GM18517 (cell line): ENCODE results near the gene BRF1.

ENCODE experiments used
- ATAC-seq: cut with Tn5 transposase; IDR thresholded peaks from one replicate; pipeline ENCODE4 v1.9.1; 2021; ENCODE audit warnings: mild to moderate bottlenecking, moderate library complexity; ENCODE audit not compliant: unreplicated experiment

The BRF1 gene

GRCh38 chr14:105180592-105181548 lies 119.9 kb downstream of the BRF1 start, which contains the start of gene NUDT14:
Gene NUDT14, minus strand, starts transcription at chr14:105181312. Its CDS starts 103 bp downstream, at chr14:105181209.
- ATAC-seq = no peak

- ATAC-seq = no peak
These were observed 121.6 kb downstream of the BRF1 start for GRCh38 chr14:105179191-105179590.

- no peak for ATAC-seq
These were observed 122.0 kb downstream of the BRF1 start for GRCh38 chr14:105178868-105179140.

DNA sequence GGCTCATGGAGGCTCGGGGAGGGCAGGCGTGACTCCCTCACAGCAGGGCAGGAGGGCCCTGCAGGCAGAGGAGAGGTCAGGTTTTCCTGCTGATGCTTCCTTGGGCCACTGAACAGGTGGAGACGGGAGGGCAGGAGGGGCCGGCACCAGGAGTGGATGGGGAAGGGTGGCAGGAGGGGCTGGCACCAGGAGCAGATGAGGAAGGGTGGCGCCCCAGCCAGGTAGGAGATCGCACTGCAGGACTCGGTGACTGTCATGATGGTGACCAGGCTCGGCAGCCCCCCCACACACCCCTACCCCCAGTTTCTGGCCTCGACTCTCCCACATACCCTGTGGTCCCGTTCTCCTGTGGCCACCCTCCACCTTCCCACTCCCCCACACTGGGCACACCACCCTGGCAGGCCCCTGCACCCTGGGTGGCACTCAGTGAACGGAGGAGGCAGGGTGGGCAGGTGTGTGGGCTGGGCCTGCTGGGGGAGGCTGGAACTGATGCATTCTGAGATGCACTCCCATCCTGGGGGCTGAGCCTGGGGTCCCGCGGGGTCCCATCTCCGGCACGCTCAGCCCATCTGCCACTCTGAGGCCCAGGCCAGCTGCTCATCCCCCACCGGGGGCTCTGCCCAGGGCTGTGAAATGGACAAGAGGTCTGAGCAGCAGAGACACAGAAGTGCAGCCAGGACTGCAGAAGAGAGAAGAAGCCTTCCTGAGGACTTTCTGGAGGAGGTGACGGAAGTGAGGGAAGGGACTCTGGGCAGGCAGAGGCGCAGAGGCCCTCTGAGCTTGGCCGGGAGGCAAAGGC lies 122.5 kb downstream of the BRF1 start:
- ATAC-seq = no peak

DNA sequence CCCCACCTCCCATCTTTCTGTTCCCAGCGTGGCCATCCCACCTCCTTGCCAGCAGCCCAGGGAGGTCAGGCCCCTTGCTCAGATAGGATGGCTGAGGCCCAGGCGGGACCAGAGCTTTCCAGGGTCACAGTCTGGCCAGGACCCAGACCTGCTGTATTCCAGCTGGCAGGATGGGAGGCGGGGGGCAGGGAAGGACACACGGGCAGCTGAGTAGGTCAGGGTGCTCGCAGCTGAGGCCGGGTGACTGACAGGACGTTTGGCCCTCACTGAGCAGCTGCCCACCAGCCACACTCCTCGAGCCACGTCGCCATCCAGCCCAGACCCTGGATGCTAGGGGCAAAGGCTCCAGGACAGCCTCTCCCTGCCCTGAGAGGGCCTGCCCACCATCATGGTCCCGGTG lies 123.7 kb downstream of the BRF1 start:
- no peak for ATAC-seq

- no peak for ATAC-seq
These were observed 124.3 kb downstream of the BRF1 start for GRCh38 chr14:105176513-105176912.

GRCh38 chr14:105173901-105174894 lies 126.6 kb downstream of the BRF1 start:
- ATAC-seq = no peak

DNA sequence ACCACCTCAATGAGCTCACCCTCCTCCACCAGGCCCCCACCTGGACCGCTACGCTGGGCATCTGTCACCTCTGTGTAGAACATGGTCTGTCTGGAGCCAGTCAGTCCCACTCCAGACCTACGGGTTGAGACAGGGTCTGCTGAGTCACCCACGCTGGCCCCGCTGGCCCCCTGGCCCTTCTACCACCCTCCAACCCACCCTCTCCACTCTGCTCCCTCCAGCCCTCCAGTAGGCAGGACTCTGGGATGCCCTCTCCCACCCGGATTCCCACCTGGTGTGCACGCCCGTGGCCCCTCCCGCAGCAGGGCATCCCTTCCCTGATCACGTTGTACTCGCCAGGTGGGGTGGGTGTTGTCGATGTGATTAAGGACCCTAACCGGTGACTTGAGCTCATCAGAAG lies 127.7 kb downstream of the BRF1 start:
- no peak for ATAC-seq

DNA sequence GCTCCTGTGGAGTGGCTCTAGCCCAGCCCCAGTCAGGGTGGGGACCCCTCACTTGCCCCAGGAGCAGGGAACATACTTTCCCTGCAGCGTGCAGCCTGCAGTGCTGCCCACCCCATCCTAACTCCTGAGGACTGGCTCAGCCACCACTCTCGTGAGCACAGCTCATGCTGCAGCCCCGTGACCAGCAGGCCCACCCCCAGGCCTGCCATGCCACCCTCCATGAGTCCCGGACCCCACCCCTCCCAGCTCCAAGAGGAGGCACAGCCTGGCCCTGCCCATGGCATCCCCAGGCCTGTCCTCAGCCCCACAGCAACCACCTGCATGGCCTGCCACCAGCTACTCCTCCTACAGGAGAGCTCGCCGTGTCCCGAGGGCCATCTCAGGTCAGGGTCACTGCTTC lies 128.3 kb downstream of the BRF1 start:
- ATAC-seq = no peak

DNA sequence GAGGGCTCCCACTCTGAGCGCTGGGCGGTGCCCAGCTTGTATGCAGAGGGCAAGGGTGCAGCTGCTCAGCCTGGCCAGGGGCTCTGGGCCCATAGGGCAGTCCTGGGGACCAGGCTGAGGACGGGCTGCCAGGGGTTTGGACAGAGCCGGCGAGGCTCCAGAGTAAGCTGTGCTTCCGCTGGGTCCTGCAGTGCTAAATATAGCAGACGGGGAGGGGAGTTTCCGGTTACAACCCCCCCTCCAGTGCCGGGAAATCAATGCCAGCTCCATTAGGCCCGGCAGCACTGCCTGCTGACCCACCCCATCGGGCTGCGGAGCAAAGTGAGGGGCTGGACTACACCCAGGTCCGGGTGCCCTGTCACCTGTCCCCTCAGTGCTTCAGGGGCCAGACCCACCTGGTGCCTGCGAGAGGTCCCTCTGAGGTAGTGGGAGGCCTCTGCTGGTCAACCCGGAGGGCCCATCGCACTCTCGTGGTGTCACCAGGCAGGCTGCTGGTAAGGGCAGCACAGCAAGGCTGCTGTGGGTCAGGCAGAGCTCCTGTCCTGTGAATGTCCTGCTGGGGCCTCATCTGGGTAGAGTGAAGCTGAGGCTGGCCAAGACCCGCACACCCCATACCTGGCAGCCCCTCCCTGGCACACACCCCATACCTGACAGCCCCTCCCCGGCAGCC lies 129.7 kb downstream of the BRF1 start:
- no peak for ATAC-seq

GRCh38 chr14:105169776-105170655 lies 130.8 kb downstream of the BRF1 start:
- no peak for ATAC-seq

DNA sequence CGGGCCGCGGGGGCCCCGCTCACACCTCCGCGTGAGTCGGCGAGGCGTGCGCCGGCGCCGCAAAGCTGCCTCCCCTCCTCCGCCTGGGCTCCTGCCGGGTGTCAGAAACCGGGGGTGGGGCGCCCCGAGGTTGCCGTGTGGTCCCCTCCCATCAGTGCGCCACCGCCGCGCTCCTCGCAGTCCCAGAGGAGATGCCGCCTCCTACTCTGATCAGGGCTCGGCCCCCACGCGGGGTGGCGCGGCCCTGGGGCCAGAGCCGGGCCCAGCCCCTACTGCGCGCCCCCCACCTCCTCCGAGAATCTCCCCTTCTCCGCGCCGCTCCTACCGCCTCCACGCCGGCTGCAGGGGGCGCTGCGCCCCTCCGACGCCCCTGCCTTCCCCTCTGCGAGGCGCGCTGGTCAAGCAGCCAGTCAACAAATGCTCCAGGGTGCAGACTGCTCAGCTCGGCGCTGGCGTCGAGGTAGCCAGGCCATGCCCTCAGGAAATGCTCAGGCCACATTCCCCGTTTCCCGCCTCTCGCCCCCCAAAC lies 131.8 kb downstream of the BRF1 start:
- no peak for ATAC-seq

- no peak for ATAC-seq
These were observed 132.3 kb downstream of the BRF1 start, which contains the start of gene JAG2 for GRCh38 chr14:105168496-105168978. Gene JAG2, minus strand, starts transcription at chr14:105168776. Its CDS starts 356 bp downstream, at chr14:105168420.

- ATAC-seq = no peak
These were observed 132.7 kb downstream of the BRF1 start for GRCh38 chr14:105168093-105168420.

GRCh38 chr14:105167303-105168092 lies 133.3 kb downstream of the BRF1 start:
- ATAC-seq = no peak

- no peak for ATAC-seq
These were observed 134.1 kb downstream of the BRF1 start for GRCh38 chr14:105166571-105167302.

GRCh38 chr14:105165761-105166485 lies 134.9 kb downstream of the BRF1 start:
- ATAC-seq = no peak
